Measurements from ENCODE around the gene SLC26A9. TPM values are rescaled to one million over a fixed set of nuclear protein-coding genes. Genes with fewer than 3 reads are reported as not detected.
"Not testable (repeated sequence)": the region's sequence is repeated elsewhere in the genome, so short reads cannot be mapped to it uniquely, and the experiment has no call there.

Gene SLC26A9
- total and polyA plus RNA-seq, 2 donors (not counting 1 experiment from before 2014, with no cell fraction given) = not detected

- peaks cover 4 to 10% of the 10 kb centered on the region in 2 donors for H3K4me1 ChIP-seq (ENCODE audit: control insufficient read depth in 2 of 2, insufficient read depth in 2 of 2, low read length in 2 of 2)
- H3K4me3 ChIP-seq (ENCODE audit: control extremely low read depth in 1 of 5, extremely low read depth in 1 of 5, insufficient read depth in 1 of 5, low read depth in 2 of 5, low read length in 4 of 5); ATAC-seq (ENCODE audit: low read depth); H3K27me3 ChIP-seq (replicated peaks in 1 of 4; ENCODE audit: control extremely low read depth in 1 of 4, control insufficient read depth in 3 of 4, insufficient read depth in 4 of 4, low read length in 3 of 4); H3K27me3 Mint-ChIP-seq; H4K20me1 ChIP-seq (ENCODE audit: control insufficient read depth, insufficient read depth, low read length, poor library complexity, severe bottlenecking); H3K36me3 ChIP-seq (replicated peaks in 1 of 2; ENCODE audit: control extremely low read depth in 1 of 2, control insufficient read depth in 1 of 2, extremely low read depth in 1 of 2, insufficient read depth in 2 of 2, low read length in 1 of 2); H3K9ac ChIP-seq (ENCODE audit: low read length); intact Hi-C loops (cut with micrococcal nuclease); H3K4me3 Mint-ChIP-seq; H3K27ac Mint-ChIP-seq; H3K27ac ChIP-seq (ENCODE audit: low read length in 2 of 2); H3K79me2 ChIP-seq (ENCODE audit: control insufficient read depth, insufficient read depth, low read length); H3K4me2 ChIP-seq (replicated peaks; ENCODE audit: low read depth, low read length, poor library complexity, severe bottlenecking); POLR2A ChIA-PET; DNase-seq; H2AFZ ChIP-seq (ENCODE audit: insufficient read depth, low read depth, low read length, poor library complexity, severe bottlenecking); H3K9me3 Mint-ChIP-seq (ENCODE audit: insufficient read depth): not testable (repeated sequence)
- peaks cover 10% of the 10 kb centered on the region for H3K4me1 Mint-ChIP-seq
- H3K9me3 ChIP-seq (ENCODE audit: control extremely low read depth in 1 of 3, control insufficient read depth in 2 of 3, insufficient read depth in 1 of 3, low read length in 2 of 3) = peaks cover 0 to 11% (median 4%) of the 10 kb centered on the region in 3 donors
- CTCF ChIA-PET = interaction anchor here (0.6 to 3.0 kb wide), 4 partner anchors 27 to 201 kb away, joined by 3 to 9 read pairs (median 6); no protein-coding TSS in a partner anchor
- no CpG with 5 or more reads among the region's 2 CpGs for WGBS (ENCODE audit: insufficient coverage)
Measured at GRCh38 chr1:205891481-205891880, 51.8 kb downstream of the SLC26A9 start.

GRCh38 chr1:205890631-205891030, 52.6 kb downstream of the SLC26A9 start:
- WGBS (ENCODE audit: insufficient coverage) = no CpG with 5 or more reads among the region's 3 CpGs
- H3K27ac ChIP-seq (ENCODE audit: low read length in 2 of 2); H2AFZ ChIP-seq (ENCODE audit: insufficient read depth, low read depth, low read length, poor library complexity, severe bottlenecking); H3K27ac Mint-ChIP-seq; H3K27me3 Mint-ChIP-seq; POLR2A ChIA-PET; H3K27me3 ChIP-seq (replicated peaks in 1 of 4; ENCODE audit: control extremely low read depth in 1 of 4, control insufficient read depth in 3 of 4, insufficient read depth in 4 of 4, low read length in 3 of 4); H3K79me2 ChIP-seq (ENCODE audit: control insufficient read depth, insufficient read depth, low read length); H3K9me3 ChIP-seq (ENCODE audit: control extremely low read depth in 1 of 3, control insufficient read depth in 2 of 3, insufficient read depth in 1 of 3, low read length in 2 of 3); DNase-seq; H3K9me3 Mint-ChIP-seq (ENCODE audit: insufficient read depth); ATAC-seq (ENCODE audit: low read depth); H3K9ac ChIP-seq (ENCODE audit: low read length); H3K4me3 ChIP-seq (ENCODE audit: control extremely low read depth in 1 of 5, extremely low read depth in 1 of 5, insufficient read depth in 1 of 5, low read depth in 2 of 5, low read length in 4 of 5); intact Hi-C loops (cut with micrococcal nuclease); H3K36me3 ChIP-seq (replicated peaks in 1 of 2; ENCODE audit: control extremely low read depth in 1 of 2, control insufficient read depth in 1 of 2, extremely low read depth in 1 of 2, insufficient read depth in 2 of 2, low read length in 1 of 2); H3K4me2 ChIP-seq (replicated peaks; ENCODE audit: low read depth, low read length, poor library complexity, severe bottlenecking); H3K4me3 Mint-ChIP-seq; H4K20me1 ChIP-seq (ENCODE audit: control insufficient read depth, insufficient read depth, low read length, poor library complexity, severe bottlenecking): not testable (repeated sequence)
- peaks cover 4 to 10% of the 10 kb centered on the region in 2 donors for H3K4me1 ChIP-seq (ENCODE audit: control insufficient read depth in 2 of 2, insufficient read depth in 2 of 2, low read length in 2 of 2)
- peaks cover 10% of the 10 kb centered on the region for H3K4me1 Mint-ChIP-seq
- CTCF ChIA-PET = interaction anchor here (1.0 to 3.0 kb wide), 3 partner anchors 28 to 99 kb away, joined by 3 to 9 read pairs (median 8); no protein-coding TSS in a partner anchor

- H3K9me3 ChIP-seq (ENCODE audit: control extremely low read depth in 1 of 3, control insufficient read depth in 2 of 3, insufficient read depth in 1 of 3, low read length in 2 of 3); H3K27me3 Mint-ChIP-seq; H2AFZ ChIP-seq (ENCODE audit: insufficient read depth, low read depth, low read length, poor library complexity, severe bottlenecking); H3K79me2 ChIP-seq (ENCODE audit: control insufficient read depth, insufficient read depth, low read length); H3K27ac ChIP-seq (ENCODE audit: low read length in 2 of 2); CTCF ChIA-PET; H4K20me1 ChIP-seq (ENCODE audit: control insufficient read depth, insufficient read depth, low read length, poor library complexity, severe bottlenecking); H3K27me3 ChIP-seq (replicated peaks in 1 of 4; ENCODE audit: control extremely low read depth in 1 of 4, control insufficient read depth in 3 of 4, insufficient read depth in 4 of 4, low read length in 3 of 4); H3K9me3 Mint-ChIP-seq (ENCODE audit: insufficient read depth); ATAC-seq (ENCODE audit: low read depth); POLR2A ChIA-PET; H3K4me2 ChIP-seq (replicated peaks; ENCODE audit: low read depth, low read length, poor library complexity, severe bottlenecking); H3K4me3 Mint-ChIP-seq; DNase-seq; H3K9ac ChIP-seq (ENCODE audit: low read length); H3K4me3 ChIP-seq (ENCODE audit: control extremely low read depth in 1 of 5, extremely low read depth in 1 of 5, insufficient read depth in 1 of 5, low read depth in 2 of 5, low read length in 4 of 5); H3K36me3 ChIP-seq (replicated peaks in 1 of 2; ENCODE audit: control extremely low read depth in 1 of 2, control insufficient read depth in 1 of 2, extremely low read depth in 1 of 2, insufficient read depth in 2 of 2, low read length in 1 of 2); H3K27ac Mint-ChIP-seq; intact Hi-C loops (cut with micrococcal nuclease): not testable (repeated sequence)
- H3K4me1 ChIP-seq (ENCODE audit: control insufficient read depth in 2 of 2, insufficient read depth in 2 of 2, low read length in 2 of 2) = peaks cover 4 to 10% of the 10 kb centered on the region in 2 donors
- WGBS (ENCODE audit: insufficient coverage) = 100% methylated on average over 3 of the region's 3 CpGs
- peaks cover 10% of the 10 kb centered on the region for H3K4me1 Mint-ChIP-seq
Measured at GRCh38 chr1:205889706-205890105, 53.5 kb downstream of the SLC26A9 start.

GRCh38 chr1:205889006-205889405, 54.2 kb downstream of the SLC26A9 start:
- H3K9ac ChIP-seq (ENCODE audit: low read length); H3K79me2 ChIP-seq (ENCODE audit: control insufficient read depth, insufficient read depth, low read length); H3K4me3 ChIP-seq (ENCODE audit: control extremely low read depth in 1 of 5, extremely low read depth in 1 of 5, insufficient read depth in 1 of 5, low read depth in 2 of 5, low read length in 4 of 5); H3K27ac ChIP-seq (ENCODE audit: low read length in 2 of 2); CTCF ChIA-PET; H3K27me3 Mint-ChIP-seq; ATAC-seq (ENCODE audit: low read depth); intact Hi-C loops (cut with micrococcal nuclease); H3K4me3 Mint-ChIP-seq; H4K20me1 ChIP-seq (ENCODE audit: control insufficient read depth, insufficient read depth, low read length, poor library complexity, severe bottlenecking); H3K9me3 Mint-ChIP-seq (ENCODE audit: insufficient read depth); H3K27me3 ChIP-seq (replicated peaks in 1 of 4; ENCODE audit: control extremely low read depth in 1 of 4, control insufficient read depth in 3 of 4, insufficient read depth in 4 of 4, low read length in 3 of 4); POLR2A ChIA-PET; H3K4me2 ChIP-seq (replicated peaks; ENCODE audit: low read depth, low read length, poor library complexity, severe bottlenecking); H3K27ac Mint-ChIP-seq; H3K36me3 ChIP-seq (replicated peaks in 1 of 2; ENCODE audit: control extremely low read depth in 1 of 2, control insufficient read depth in 1 of 2, extremely low read depth in 1 of 2, insufficient read depth in 2 of 2, low read length in 1 of 2); H3K9me3 ChIP-seq (ENCODE audit: control extremely low read depth in 1 of 3, control insufficient read depth in 2 of 3, insufficient read depth in 1 of 3, low read length in 2 of 3): not testable (repeated sequence)
- peak overlapping the region; percentile 40 for H2AFZ ChIP-seq (ENCODE audit: insufficient read depth, low read depth, low read length, poor library complexity, severe bottlenecking)
- H3K4me1 ChIP-seq (ENCODE audit: control insufficient read depth in 2 of 2, insufficient read depth in 2 of 2, low read length in 2 of 2) = peaks cover 4 to 10% of the 10 kb centered on the region in 2 donors
- 37% methylated on average over 2 of the region's 4 CpGs for WGBS (ENCODE audit: insufficient coverage)
- H3K4me1 Mint-ChIP-seq = peaks cover 10% of the 10 kb centered on the region
- peak; percentile 18 for DNase-seq
